T47D (cell line): ENCODE data around the gene MAST4.

Experiments
- DNase-seq, 2 experiments: peaks; one replicate each; pipeline versions ENCODE4 v3.0.0 to v3.0.0-alpha.2; 2011 to 2012; ENCODE audit warnings: low read depth in 1 of 2, low spot score in 1 of 2
- JUND ChIP-seq: IDR thresholded peaks from 2 replicates; pipeline ENCODE4 v1.6.1; 2012; ENCODE audit warnings: low read depth
- in situ Hi-C: cut with HindIII; loops from 2 replicates; pipeline ENCODE4 v1.10.0; 2016; ENCODE audit warnings: low sequenced_read_pairs, low pct_unique_long_range_greater_than_20kb

Gene MAST4

DNA sequence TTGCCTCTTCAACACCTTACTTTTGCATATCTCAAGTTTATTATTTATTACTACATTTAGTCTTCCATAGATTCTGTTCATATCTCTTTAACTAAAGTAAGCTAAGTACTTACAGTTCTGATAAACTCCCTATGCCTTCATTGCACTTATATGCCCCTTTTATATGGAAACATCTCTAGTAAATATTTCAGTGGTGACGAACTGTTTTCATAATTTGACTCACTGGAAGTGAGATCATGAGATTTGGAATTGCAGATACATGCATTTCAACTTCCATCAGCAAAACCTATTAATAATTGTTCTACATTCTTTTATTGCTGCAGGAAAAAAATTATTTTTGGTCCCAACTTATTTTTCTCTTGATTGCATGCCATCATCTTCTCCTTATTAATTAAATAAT lies 336.9 kb downstream of the MAST4 start:
- in situ Hi-C loops: no loop called here
- DNase-seq: no peak
- TF ChIP-seq JUND: no peak

DNA sequence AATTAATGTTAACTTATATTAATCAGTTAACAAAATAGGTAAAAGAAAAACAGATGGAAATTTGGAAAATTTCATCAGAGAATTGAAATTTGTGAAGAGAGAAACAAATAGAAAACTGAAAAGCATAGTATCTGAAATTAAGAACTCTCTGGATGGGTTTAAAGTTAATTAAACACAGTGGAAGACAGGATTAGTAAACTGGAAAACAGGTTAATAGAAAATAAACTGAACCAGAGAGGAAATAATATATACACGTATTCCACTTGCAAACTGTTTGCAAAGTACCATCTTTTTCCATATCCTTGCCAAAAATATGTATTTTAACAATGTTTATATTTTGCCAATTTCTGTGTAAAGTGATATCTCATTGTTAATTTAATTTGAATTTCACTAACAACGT lies 342.9 kb downstream of the MAST4 start:
- no peak for DNase-seq
- in situ Hi-C loops: no loop called here
- no peak for TF ChIP-seq JUND

GRCh38 chr5:66945389-66946349 lies 349.5 kb downstream of the MAST4 start:
- no peak for DNase-seq
- TF ChIP-seq JUND: no peak
- in situ Hi-C loops: no loop called here

- no peak for DNase-seq
- no peak for TF ChIP-seq JUND
These were observed 351.3 kb downstream of the MAST4 start for GRCh38 chr5:66947458-66947857.

GRCh38 chr5:66949066-66949465 lies 352.9 kb downstream of the MAST4 start:
- in situ Hi-C loops: no loop called here
- no peak for TF ChIP-seq JUND
- DNase-seq: no peak

More at GRCh38 chr5:66947458-66947857, 351.3 kb downstream of the MAST4 start:
- in situ Hi-C loops: no loop called here

DNA sequence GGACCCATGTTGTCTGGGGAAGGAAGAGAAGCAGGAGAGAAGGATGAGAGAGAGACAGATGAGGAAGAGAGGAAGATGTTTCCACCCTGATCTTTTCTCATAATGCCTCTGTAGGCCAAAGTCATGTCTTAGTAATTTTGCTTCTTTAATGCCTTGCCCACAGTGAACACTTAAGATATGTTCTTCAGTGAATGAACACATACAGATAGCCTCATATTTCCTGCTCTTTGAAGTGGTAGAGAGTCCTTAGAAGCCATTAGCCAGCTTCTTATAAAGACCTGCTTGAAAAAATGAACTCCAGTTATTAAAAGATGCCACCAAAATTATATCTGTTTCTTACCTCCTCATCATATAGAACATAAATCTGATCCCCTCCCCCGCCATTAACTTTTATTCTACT lies 356.0 kb downstream of the MAST4 start:
- in situ Hi-C loops: no loop called here
- no peak for DNase-seq
- no peak for TF ChIP-seq JUND

DNA sequence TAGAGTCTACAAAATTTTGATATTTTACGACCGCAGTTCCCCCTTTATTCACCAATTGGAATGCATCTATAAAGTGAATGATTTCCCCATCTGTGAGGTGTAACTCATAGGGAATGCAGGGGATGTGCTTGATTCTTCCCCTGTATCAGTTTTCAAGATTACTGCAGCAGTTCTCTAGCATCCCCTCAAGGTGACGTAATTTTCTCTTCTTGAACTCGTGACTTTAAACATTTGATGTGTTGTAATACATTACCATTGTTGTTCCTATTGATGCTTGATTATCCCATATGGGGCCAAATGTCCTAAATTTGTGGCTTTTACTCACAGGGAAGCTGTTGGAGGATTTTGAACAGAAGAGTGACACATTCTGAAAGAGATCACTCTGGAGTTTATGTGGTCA lies 360.2 kb downstream of the MAST4 start:
- no peak for DNase-seq
- TF ChIP-seq JUND: no peak
- in situ Hi-C loops: no loop called here

GRCh38 chr5:66958201-66958979 lies 362.2 kb downstream of the MAST4 start:
- TF ChIP-seq JUND: no peak
- DNase-seq: no peak
- in situ Hi-C loops: no loop called here

GRCh38 chr5:66958980-66959641 lies 362.9 kb downstream of the MAST4 start:
- in situ Hi-C loops: no loop called here
- DNase-seq: peak in 1 of 2 experiments; percentile 23
- TF ChIP-seq JUND: no peak

DNA sequence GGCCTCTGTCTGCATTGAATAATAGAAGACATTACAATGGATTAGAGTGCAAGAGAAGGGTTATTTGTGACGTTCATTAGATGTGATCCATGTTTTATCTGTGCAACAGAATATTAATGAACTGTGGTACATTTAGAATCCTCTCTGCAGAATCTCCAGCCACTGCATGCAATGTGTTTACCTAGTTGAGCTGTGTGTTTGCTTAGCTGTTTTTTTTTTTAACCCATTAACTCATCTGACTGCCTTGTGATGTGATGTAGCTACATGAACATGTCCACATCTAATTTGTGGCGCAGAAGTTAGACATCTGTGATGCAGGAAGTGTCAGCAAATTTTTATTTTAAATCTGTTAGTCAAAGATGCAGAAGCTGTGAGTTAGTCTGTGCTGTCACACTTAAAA lies 363.5 kb downstream of the MAST4 start:
- peak in 1 of 2 experiments; percentile 24 for DNase-seq
- in situ Hi-C loops: no loop called here
- TF ChIP-seq JUND: no peak

GRCh38 chr5:66960369-66961137 lies 364.4 kb downstream of the MAST4 start:
- TF ChIP-seq JUND: no peak
- in situ Hi-C loops: no loop called here
- DNase-seq: no peak

- DNase-seq: peak in 1 of 2 experiments; percentile 23
- no peak for TF ChIP-seq JUND
- in situ Hi-C loops: no loop called here
These were observed 367.4 kb downstream of the MAST4 start for GRCh38 chr5:66963559-66963971.
